Activated CD4-positive, alpha-beta T cell treated with anti-CD3 and anti-CD28 coated beads for 36 hours (primary cell): ENCODE data around the gene LCN10. TPM values are rescaled to one million over a fixed set of nuclear protein-coding genes. Genes with fewer than 3 reads are reported as not detected.
"Not testable (repeated sequence)": the region's sequence is repeated elsewhere in the genome, so short reads cannot be mapped to it uniquely, and the experiment has no call there.

Experiments used
- ATAC-seq: fragments of 200-7000 bp; cut with Tn5 transposase; one replicate; pipeline ENCODE4 v1.10.0; 2021; ENCODE audit warnings: mild to moderate bottlenecking, moderate library complexity
- CTCF ChIA-PET: fragments of 350-600 bp; sonication (Branson Sonifier 250); formaldehyde crosslinking; loops from one replicate; lab custom pipeline; 2021; ENCODE audit warnings: antibody characterized with exemption; lab: Charles Lee
- POLR2A ChIA-PET: fragments of 350-600 bp; sonication (Branson Sonifier 250); formaldehyde crosslinking; loops from one replicate; lab custom pipeline; 2021; ENCODE audit warnings: antibody characterized with exemption, inconsistent platforms; lab: Charles Lee
- DNase-seq: peaks from one replicate; pipeline ENCODE4 v3.0.0-alpha.2; 2020
- H3K27ac Mint-ChIP-seq: one replicate; pipeline ENCODE4 v1.8.0; 2021; ENCODE audit warnings: mixed read lengths
- H3K27me3 Mint-ChIP-seq: one replicate; pipeline ENCODE4 v1.8.0; 2021; ENCODE audit warnings: mixed read lengths
- H3K36me3 Mint-ChIP-seq: one replicate; pipeline ENCODE4 v1.8.0; 2021; ENCODE audit warnings: low read depth, mixed read lengths
- H3K4me1 Mint-ChIP-seq: one replicate; pipeline ENCODE4 v1.8.0; 2021; ENCODE audit warnings: mixed read lengths
- H3K4me3 Mint-ChIP-seq: one replicate; pipeline ENCODE4 v1.8.0; 2021; ENCODE audit warnings: mild to moderate bottlenecking, moderate library complexity, mixed read lengths
- H3K9me3 Mint-ChIP-seq: one replicate; pipeline ENCODE4 v1.8.0; 2021; ENCODE audit warnings: low read depth, mixed read lengths
- intact Hi-C, 2 experiments: fragments of 100-400 bp; cut with DNase I in 1 of 2; cut with micrococcal nuclease in 1 of 2; formaldehyde crosslinking; loops; one replicate each; pipeline versions ENCODE4 v1.14.2 to v1.15.1; 2022 to 2024; cut with DNase I, micrococcal nuclease
- total RNA-seq, 2 experiments: library from RNA; stranded (reverse); gene quantifications; one replicate each; pipeline ENCODE4 v1.2.3, GENCODE V29; 2021

Gene LCN10
- total RNA-seq, 2 experiments from 2014 or later = 0.71 to 1.2 TPM

- H3K9me3 Mint-ChIP-seq = no peaks in the 10 kb centered on the region
- H3K27ac Mint-ChIP-seq = no peak overlapping the region
- ATAC-seq = no peak
- no peaks in the 10 kb centered on the region for H3K36me3 Mint-ChIP-seq
- POLR2A ChIA-PET = interaction anchor here (0.6 kb wide), 1 partner anchor 71 kb away, joined by 3 read pairs; no protein-coding TSS in a partner anchor
- H3K4me1 Mint-ChIP-seq = peaks cover 5% of the 10 kb centered on the region
- no peak overlapping the region for H3K4me3 Mint-ChIP-seq
- H3K27me3 Mint-ChIP-seq = peaks cover 22% of the 10 kb centered on the region
- CTCF ChIA-PET = interaction anchor here (0.7 kb wide), 1 partner anchor 26 kb away, joined by 4 read pairs; no protein-coding TSS in a partner anchor
- intact Hi-C loops = no loop called here
- DNase-seq = no peak
These were observed 35.7 kb downstream of the LCN10 start for GRCh38 chr9:136707011-136707410.

GRCh38 chr9:136705564-136705963, 37.2 kb downstream of the LCN10 start:
- no peak for DNase-seq
- intact Hi-C loops = no loop called here
- H3K27me3 Mint-ChIP-seq = peaks cover 18% of the 10 kb centered on the region
- POLR2A ChIA-PET = no interaction called here
- no peak for ATAC-seq
- H3K4me3 Mint-ChIP-seq = no peak overlapping the region
- H3K4me1 Mint-ChIP-seq = peaks cover 15% of the 10 kb centered on the region
- no peaks in the 10 kb centered on the region for H3K36me3 Mint-ChIP-seq
- CTCF ChIA-PET = no interaction called here
- no peaks in the 10 kb centered on the region for H3K9me3 Mint-ChIP-seq
- no peak overlapping the region for H3K27ac Mint-ChIP-seq

GRCh38 chr9:136704741-136705140, 38.0 kb downstream of the LCN10 start:
- H3K4me3 Mint-ChIP-seq, H3K27ac Mint-ChIP-seq, ATAC-seq, H3K9me3 Mint-ChIP-seq, H3K36me3 Mint-ChIP-seq, POLR2A ChIA-PET, DNase-seq: not testable (repeated sequence)
- peaks cover 15% of the 10 kb centered on the region for H3K27me3 Mint-ChIP-seq
- CTCF ChIA-PET = interaction anchor here (0.7 kb wide), 1 partner anchor 25 kb away, joined by 3 read pairs; no protein-coding TSS in a partner anchor
- intact Hi-C loops = loop anchor here in 1 of 2 experiments (5.0 kb wide), 1 partner anchor 797 kb away; the partner anchor contains the start of gene CAMSAP1
- peaks cover 20% of the 10 kb centered on the region for H3K4me1 Mint-ChIP-seq

GRCh38 chr9:136703276-136703860, 39.4 kb downstream of the LCN10 start:
- Mint-ChIP-seq H3K4me3 (no peak overlapping the region), H3K27ac (no peak overlapping the region), H3K9me3 (no peaks in the 10 kb centered on the region), H3K36me3 (no peaks in the 10 kb centered on the region), H3K4me1 (peaks cover 20% of the 10 kb centered on the region), H3K27me3 (peaks cover 16% of the 10 kb centered on the region)
- ATAC-seq (no peak), DNase-seq (no peak)
- ChIA-PET CTCF (no interaction called here), POLR2A (no interaction called here)
- intact Hi-C loops = loop anchor here in 1 of 2 experiments (5.0 kb wide), 1 partner anchor 796 kb away; the partner anchor contains the start of gene CAMSAP1

GRCh38 chr9:136701668-136702053, 41.1 kb downstream of the LCN10 start:
- ChIA-PET POLR2A (no interaction called here), CTCF (interaction anchor here (0.9 to 1.8 kb wide), 4 partner anchors 15 to 158 kb away, joined by 3 to 5 read pairs (median 4); no protein-coding TSS in a partner anchor)
- H3K36me3 Mint-ChIP-seq = no peaks in the 10 kb centered on the region

GRCh38 chr9:136700959-136701667, 41.6 kb downstream of the LCN10 start:
- no peaks in the 10 kb centered on the region for H3K36me3 Mint-ChIP-seq
- peak; percentile 92 for DNase-seq
- H3K4me1 Mint-ChIP-seq = peaks cover 20% of the 10 kb centered on the region
- no peaks in the 10 kb centered on the region for H3K9me3 Mint-ChIP-seq
- H3K4me3 Mint-ChIP-seq = peak overlapping the region; percentile 62
- ChIA-PET POLR2A (interaction anchor here (0.6 to 1.2 kb wide), 4 partner anchors 14 to 734 kb away, joined by 3 to 7 read pairs (median 5); partner anchors contain the start of gene AGPAT2), CTCF (interaction anchor here (0.6 to 1.8 kb wide), 7 partner anchors 15 to 347 kb away, joined by 3 to 5 read pairs (median 4); no protein-coding TSS in a partner anchor)
- intact Hi-C loops = loop anchor here (1.0 to 5.0 kb wide), 8 partner anchors 14 to 794 kb away; partner anchors contain the start of genes AGPAT2 (in 1 of the 2), CAMSAP1 (in 1 of the 2), SEC16A (in 1 of the 2) and TUBB4B (in 1 of the 2)
- ATAC-seq = peak; percentile 97
- peak overlapping the region; percentile 91 for H3K27ac Mint-ChIP-seq
- peaks cover 20% of the 10 kb centered on the region for H3K27me3 Mint-ChIP-seq

More at GRCh38 chr9:136701668-136702053, 41.1 kb downstream of the LCN10 start:
- DNase-seq (no peak), ATAC-seq (peak; percentile 4)
- Mint-ChIP-seq H3K9me3 (no peaks in the 10 kb centered on the region), H3K4me3 (peak overlapping the region; percentile 62), H3K27ac (peak overlapping the region; percentile 91), H3K4me1 (peaks cover 20% of the 10 kb centered on the region), H3K27me3 (peaks cover 21% of the 10 kb centered on the region)
- intact Hi-C loops = loop anchor here (1.0 to 5.0 kb wide), 8 partner anchors 14 to 794 kb away; partner anchors contain the start of genes AGPAT2 (in 1 of the 2), CAMSAP1 (in 1 of the 2), SEC16A (in 1 of the 2) and TUBB4B (in 1 of the 2)

GRCh38 chr9:136700304-136700703, 42.4 kb downstream of the LCN10 start:
- ChIA-PET POLR2A (interaction anchor here (1.2 kb wide), 1 partner anchor 28 kb away, joined by 4 read pairs; no protein-coding TSS in a partner anchor), CTCF (interaction anchor here (0.6 to 1.8 kb wide), 4 partner anchors 14 to 346 kb away, joined by 3 to 5 read pairs (median 4); no protein-coding TSS in a partner anchor)
- no peak for ATAC-seq
- Mint-ChIP-seq H3K4me3 (no peak overlapping the region), H3K27ac (no peak overlapping the region), H3K9me3 (no peaks in the 10 kb centered on the region), H3K27me3 (peaks cover 17% of the 10 kb centered on the region), H3K36me3 (no peaks in the 10 kb centered on the region), H3K4me1 (peaks cover 20% of the 10 kb centered on the region)
- intact Hi-C loops = loop anchor here (2.0 to 5.0 kb wide), 2 partner anchors 28 to 793 kb away; partner anchors contain the start of gene CAMSAP1 (in 1 of the 2)
- DNase-seq = no peak

- intact Hi-C loops = no loop called here
- Mint-ChIP-seq H3K27ac (no peak overlapping the region), H3K4me3 (no peak overlapping the region), H3K36me3 (no peaks in the 10 kb centered on the region), H3K27me3 (peaks cover 15% of the 10 kb centered on the region), H3K4me1 (peaks cover 20% of the 10 kb centered on the region), H3K9me3 (no peaks in the 10 kb centered on the region)
- CTCF ChIA-PET = interaction anchor here (0.6 to 1.0 kb wide), 3 partner anchors 24 to 331 kb away, joined by 3 to 4 read pairs (median 3); no protein-coding TSS in a partner anchor
- DNase-seq (no peak), ATAC-seq (no peak)
- POLR2A ChIA-PET = interaction anchor here (0.7 kb wide), 1 partner anchor 546 kb away, joined by 5 read pairs; no protein-coding TSS in a partner anchor
These were observed 44.0 kb downstream of the LCN10 start for GRCh38 chr9:136698635-136699246.

- H3K27ac Mint-ChIP-seq = no peak overlapping the region
- intact Hi-C loops = no loop called here
- H3K27me3 Mint-ChIP-seq = peaks cover 15% of the 10 kb centered on the region
- DNase-seq = no peak
- no peak for ATAC-seq
- ChIA-PET POLR2A (interaction anchor here (0.7 kb wide), 1 partner anchor 546 kb away, joined by 5 read pairs; no protein-coding TSS in a partner anchor), CTCF (interaction anchor here (0.6 to 1.4 kb wide), 5 partner anchors 23 to 485 kb away, joined by 3 to 4 read pairs (median 3); no protein-coding TSS in a partner anchor)
- H3K36me3 Mint-ChIP-seq = no peaks in the 10 kb centered on the region
- H3K4me1 Mint-ChIP-seq = peaks cover 20% of the 10 kb centered on the region
- H3K9me3 Mint-ChIP-seq = no peaks in the 10 kb centered on the region
- no peak overlapping the region for H3K4me3 Mint-ChIP-seq
These were observed 44.8 kb downstream of the LCN10 start for GRCh38 chr9:136697821-136698526.

GRCh38 chr9:136697146-136697820, 45.5 kb downstream of the LCN10 start:
- Mint-ChIP-seq H3K4me1 (peaks cover 19% of the 10 kb centered on the region), H3K27me3 (peaks cover 15% of the 10 kb centered on the region), H3K4me3 (no peak overlapping the region), H3K9me3 (no peaks in the 10 kb centered on the region), H3K27ac (no peak overlapping the region), H3K36me3 (no peaks in the 10 kb centered on the region)
- ATAC-seq (no peak), DNase-seq (no peak)
- intact Hi-C loops = no loop called here
- CTCF ChIA-PET = interaction anchor here (1.4 kb wide), 1 partner anchor 25 kb away, joined by 3 read pairs; no protein-coding TSS in a partner anchor
- POLR2A ChIA-PET = no interaction called here
